H1 (cell line): ENCODE measurements around the gene CHRD. TPM values are rescaled to one million over a fixed set of nuclear protein-coding genes. Genes with fewer than 3 reads are reported as not detected.

Experiments
- CTCF ChIA-PET: fragments of 300-600 bp; sonication (Branson Sonifier 250); formaldehyde crosslinking; loops from one replicate; lab custom pipeline; 2021; ENCODE audit not compliant: partially characterized antibody; lab: Charles Lee
- POLR2A ChIA-PET: fragments of 300-600 bp; sonication (Branson Sonifier 250); formaldehyde crosslinking; loops from one replicate; lab custom pipeline; 2021; ENCODE audit warnings: inconsistent platforms; ENCODE audit not compliant: partially characterized antibody; lab: Charles Lee
- DNase-seq, 2 experiments: peaks; one replicate each; pipeline versions ENCODE4 v3.0.0 to v3.0.0-alpha.2; 2010 to 2022; ENCODE audit warnings: low spot score in 2 of 2, low read depth in 1 of 2, mixed read lengths in 1 of 2
- FAIRE-seq: peaks from 2 replicates; lab custom pipeline; 2011; peaks lifted over from hg19 to GRCh38; lab: Jason Lieb, UNC
- H2AFZ ChIP-seq: 2 replicates; pipeline ENCODE4 v1.8.1; 2012; ENCODE audit warnings: low read length, inconsistent platforms
- H2AK5ac ChIP-seq: 2 replicates; pipeline ENCODE4 v1.6.1; 2013; ENCODE audit warnings: low read depth, low read length
- H2BK120ac ChIP-seq: replicated peaks from 2 replicates; pipeline ENCODE3; 2013; ENCODE audit warnings: low read depth, low read length, inconsistent platforms
- H2BK12ac ChIP-seq: 2 replicates; pipeline ENCODE4 v1.6.1; 2013; ENCODE audit warnings: low read depth, low read length
- H2BK15ac ChIP-seq: 2 replicates; pipeline ENCODE4 v1.6.1; 2013; ENCODE audit warnings: low read length
- H2BK20ac ChIP-seq: 2 replicates; pipeline ENCODE4 v1.6.1; 2013; ENCODE audit warnings: low read length
- H2BK5ac ChIP-seq: 2 replicates; pipeline ENCODE4 v1.6.1; 2013; ENCODE audit warnings: low read depth, low read length
- H3K14ac ChIP-seq: 2 replicates; pipeline ENCODE4 v1.6.1; 2013; ENCODE audit warnings: inconsistent platforms; ENCODE audit not compliant: insufficient read length
- H3K18ac ChIP-seq: 2 replicates; pipeline ENCODE4 v1.6.1; 2013; ENCODE audit warnings: low read length; ENCODE audit errors: extremely low read depth
- H3K23ac ChIP-seq: 2 replicates; pipeline ENCODE4 v1.6.1; 2013; ENCODE audit warnings: inconsistent platforms; ENCODE audit not compliant: insufficient read length
- H3K23me2 ChIP-seq: 2 replicates; pipeline ENCODE4 v1.6.1; 2013; ENCODE audit warnings: low read depth, low read length
- H3K27ac ChIP-seq: 2 replicates; pipeline ENCODE4 v1.6.1; 2011; ENCODE audit warnings: low read depth, low read length, inconsistent platforms
- H3K27me3 ChIP-seq, 4 experiments: replicated peaks in 1 of 4; 1 replicate in 1 of 4; 2 replicates in 3 of 4; pipeline versions ENCODE4 v1.6.1 to v1.8.1; 2011 to 2013; ENCODE audit warnings: low read length in 3 of 4, mild to moderate bottlenecking in 3 of 4, inconsistent platforms in 2 of 4, mixed read lengths in 2 of 4, moderate library complexity in 1 of 4; ENCODE audit not compliant: control insufficient read depth in 3 of 4, insufficient read depth in 3 of 4; ENCODE audit errors: extremely low read depth in 1 of 4
- H3K36me3 ChIP-seq, 4 experiments: 2 replicates each; pipeline versions ENCODE4 v1.6.1 to v1.8.1; 2011 to 2013; ENCODE audit warnings: mild to moderate bottlenecking in 4 of 4, low read length in 3 of 4, moderate library complexity in 2 of 4, control low read depth in 1 of 4, inconsistent platforms in 1 of 4; ENCODE audit not compliant: insufficient read depth in 4 of 4, control insufficient read depth in 2 of 4
- H3K4ac ChIP-seq: replicated peaks from 2 replicates; pipeline ENCODE3; 2013; ENCODE audit warnings: low read length, low read depth, mixed read lengths, inconsistent platforms; ENCODE audit not compliant: insufficient read length
- H3K4me1 ChIP-seq, 4 experiments: replicated peaks in 1 of 4; 1 replicate in 1 of 4; 2 replicates in 3 of 4; pipeline versions ENCODE4 v1.6.1 to v1.8.1; 2011 to 2013; ENCODE audit warnings: low read length in 3 of 4, inconsistent platforms in 2 of 4, mixed read lengths in 1 of 4; ENCODE audit not compliant: insufficient read depth in 4 of 4, control insufficient read depth in 3 of 4
- H3K4me2 ChIP-seq, 2 experiments: 2 replicates each; pipeline versions ENCODE4 v1.6.1 to v1.8.1; 2011 to 2013; ENCODE audit warnings: low read depth in 2 of 2, low read length in 2 of 2, control low read depth in 1 of 2, inconsistent platforms in 1 of 2, mild to moderate bottlenecking in 1 of 2; ENCODE audit not compliant: insufficient read depth in 1 of 2
- H3K4me3 ChIP-seq, 4 experiments: fragments of 200-600, 300-600 bp in 1 of 4; sonication (generic), shearing (Covaris generic), sonication (Bioruptor Twin) in 1 of 4; 2 replicates each; pipeline versions ENCODE4 v1.5.1 to v1.8.1; 2011 to 2016; ENCODE audit warnings: low read length in 4 of 4, low read depth in 3 of 4, control low read depth in 2 of 4, inconsistent platforms in 2 of 4, mild to moderate bottlenecking in 2 of 4, mixed read lengths in 1 of 4, moderate library complexity in 1 of 4; ENCODE audit not compliant: insufficient read depth in 2 of 4; ENCODE audit errors: extremely low read depth in 1 of 4
- H3K56ac ChIP-seq: replicated peaks from 2 replicates; pipeline ENCODE3; 2013; ENCODE audit warnings: low read depth, mild to moderate bottlenecking, mixed read lengths, low read length, inconsistent platforms; ENCODE audit not compliant: insufficient read length
- H3K79me1 ChIP-seq: 2 replicates; pipeline ENCODE4 v1.6.1; 2013; ENCODE audit warnings: low read depth, low read length, control low read depth
- H3K79me2 ChIP-seq, 2 experiments: 2 replicates each; pipeline versions ENCODE4 v1.6.1 to v1.8.1; 2012 to 2013; ENCODE audit warnings: low read length in 2 of 2, mild to moderate bottlenecking in 2 of 2, inconsistent platforms in 1 of 2; ENCODE audit not compliant: insufficient read depth in 2 of 2, control insufficient read depth in 1 of 2
- H3K9ac ChIP-seq, 4 experiments: replicated peaks in 1 of 4; 1 replicate in 1 of 4; 2 replicates in 3 of 4; pipeline versions ENCODE4 v1.6.1 to v1.8.1; 2011 to 2013; ENCODE audit warnings: low read depth in 3 of 4, low read length in 3 of 4, control low read depth in 2 of 4, mild to moderate bottlenecking in 2 of 4, moderate library complexity in 2 of 4, inconsistent platforms in 1 of 4; ENCODE audit errors: extremely low read depth in 1 of 4
- H3K9me3 ChIP-seq, 2 experiments: 2 replicates each; pipeline versions ENCODE4 v1.6.1 to v1.8.1; 2012 to 2013; ENCODE audit warnings: mild to moderate bottlenecking in 2 of 2, moderate library complexity in 2 of 2, control low read depth in 1 of 2, inconsistent platforms in 1 of 2, low read depth in 1 of 2, low read length in 1 of 2, mixed read lengths in 1 of 2; ENCODE audit not compliant: insufficient read depth in 2 of 2
- H4K20me1 ChIP-seq, 2 experiments: replicated peaks in 1 of 2; 2 replicates each; pipeline versions ENCODE3 to v1.8.1; 2011 to 2013; ENCODE audit warnings: inconsistent platforms in 2 of 2, low read length in 2 of 2, mild to moderate bottlenecking in 1 of 2; ENCODE audit not compliant: insufficient read depth in 2 of 2, control insufficient read depth in 1 of 2
- H4K5ac ChIP-seq: 2 replicates; pipeline ENCODE4 v1.6.1; 2013; ENCODE audit warnings: low read length, low read depth, mixed read lengths, inconsistent platforms; ENCODE audit not compliant: insufficient read length
- H4K8ac ChIP-seq: 2 replicates; pipeline ENCODE4 v1.8.0; 2013; ENCODE audit warnings: mild to moderate bottlenecking, moderate library complexity, low read length, inconsistent platforms; ENCODE audit not compliant: insufficient read depth; ENCODE audit errors: extremely low read depth
- H4K91ac ChIP-seq: replicated peaks from 2 replicates; pipeline ENCODE3; 2013; ENCODE audit warnings: low read length, mixed read lengths, inconsistent platforms; ENCODE audit not compliant: insufficient read length
- BCL11A ChIP-seq, 2 experiments: IDR thresholded peaks; one replicate each; pipeline ENCODE4 v1.6.1; 2011; ENCODE audit warnings: low read depth in 2 of 2, low read length in 2 of 2, mild to moderate bottlenecking in 2 of 2
- RNF2 ChIP-seq: fragments of 200-900, 300-1000 bp; sonication (generic); IDR thresholded peaks from 2 replicates; pipeline ENCODE4 v1.7.1; 2016; ENCODE audit warnings: borderline replicate concordance, low read depth, mild to moderate bottlenecking, antibody characterized with exemption, low read length; ENCODE audit not compliant: poor library complexity, severe bottlenecking; ENCODE audit errors: missing control alignments
- SIX5 ChIP-seq: IDR thresholded peaks from 2 replicates; pipeline ENCODE4 v1.6.1; 2011; ENCODE audit warnings: mild to moderate bottlenecking, low read depth, low read length
- SRF ChIP-seq: IDR thresholded peaks from 2 replicates; pipeline ENCODE4 v1.6.1; 2011; ENCODE audit warnings: mild to moderate bottlenecking, low read depth, low read length, moderate library complexity
- ZNF274 ChIP-seq: IDR thresholded peaks from 2 replicates; pipeline ENCODE4 v1.7.0; 2012; ENCODE audit warnings: low read length, borderline replicate concordance; ENCODE audit errors: extremely low read depth
- WGBS, 2 experiments: shearing (Covaris generic) in 1 of 2; methylation state at CpG; one replicate each; pipeline versions ENCODE4 v1.1.6 to v1.1.7; 2013 to 2015; ENCODE audit warnings: low lambda C conversion rate in 2 of 2, mixed read lengths in 2 of 2, inconsistent platforms in 1 of 2, low coverage in 1 of 2, missing lambda C conversion rate in 1 of 2; ENCODE audit not compliant: insufficient replicate concordance in 2 of 2, insufficient coverage in 1 of 2, insufficient read length in 1 of 2; ENCODE audit errors: extremely low coverage in 1 of 2, missing lambda C conversion rate in 1 of 2; 5-methylcytosine and 5-hydroxymethylcytosine counted together
- polyA plus RNA-seq, 7 experiments: library from polyadenylated mRNA; depleted of rRNA in 3 of 7; stranded (reverse) in 5 of 7; unstranded in 2 of 7; fragments of >200 nt in 5 of 7; fragments of 200-250 nt in 2 of 7; gene quantifications; 1 replicate in 5 of 7; 2 replicates in 1 of 7; 4 replicates in 1 of 7; pipeline versions ENCODE4 v1.2.1 to v1.2.3, GENCODE V29; 2011 to 2013; ENCODE audit warnings: missing spikeins in 2 of 7, mixed read lengths in 2 of 7
- total RNA-seq: library from RNA; stranded (reverse); fragmentation: NEBNext Ultra II Directional; extraction: Animal tissue kit (Norgen Biotek cat#: 25700); gene quantifications from 2 replicates; pipeline ENCODE4 v1.2.1, GENCODE V29; 2021
- TF ChIP-seq, protein P1 (sequence below): IDR thresholded peaks from 2 replicates; pipeline ENCODE4 v1.6.1; 2011; ENCODE audit warnings: low read length, improper control_type of control experiment

Gene CHRD
- total and polyA plus RNA-seq, 2 of the 8 experiments (the other 6 are each of a cell fraction or from before 2014, with no cell fraction given), result 0.62 to 0.86 TPM

DNA sequence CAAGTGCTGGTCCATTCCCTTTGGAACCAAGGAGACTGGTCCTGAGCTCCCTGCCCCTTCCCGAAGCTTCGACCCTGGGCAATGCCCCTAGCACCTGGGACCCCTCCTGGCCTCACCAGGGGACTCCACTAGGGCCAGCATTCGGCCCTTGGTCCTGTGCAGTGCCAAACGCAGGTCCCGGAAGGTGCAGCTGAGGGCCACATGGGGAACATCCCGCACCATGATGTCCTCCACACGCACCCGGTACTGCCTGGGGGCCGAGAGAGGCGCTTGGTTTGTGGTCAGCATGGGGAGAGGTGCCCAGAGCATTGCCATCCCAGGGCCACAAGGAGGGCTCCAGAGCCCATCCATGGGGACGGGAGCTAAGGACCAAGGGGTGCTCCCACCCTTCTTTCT, 26.3 kb upstream of the CHRD start:
- H3K79me2 ChIP-seq, result no peaks in the 10 kb centered on the region
- TF ChIP-seq SRF, result no peak
- TF ChIP-seq SIX5, result no peak
- TF ChIP-seq BCL11A (IDR thresholded peaks at IDR 0.05; ENCODE audit: low read depth in 2 of 2, low read length in 2 of 2), result no peak
- TF ChIP-seq, protein P1, sequence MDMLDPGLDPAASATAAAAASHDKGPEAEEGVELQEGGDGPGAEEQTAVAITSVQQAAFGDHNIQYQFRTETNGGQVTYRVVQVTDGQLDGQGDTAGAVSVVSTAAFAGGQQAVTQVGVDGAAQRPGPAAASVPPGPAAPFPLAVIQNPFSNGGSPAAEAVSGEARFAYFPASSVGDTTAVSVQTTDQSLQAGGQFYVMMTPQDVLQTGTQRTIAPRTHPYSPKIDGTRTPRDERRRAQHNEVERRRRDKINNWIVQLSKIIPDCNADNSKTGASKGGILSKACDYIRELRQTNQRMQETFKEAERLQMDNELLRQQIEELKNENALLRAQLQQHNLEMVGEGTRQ, result no peak
- TF ChIP-seq ZNF274, result no peak
- no peak for TF ChIP-seq RNF2

More for the DNA sequence above, 26.3 kb upstream of the CHRD start:
- Histone ChIP-seq H4K91ac (no peak overlapping the region), H4K5ac (no peak overlapping the region), H3K27me3 (no peaks in the 10 kb centered on the region), H4K20me1 (peaks cover under 1 to 8% of the 10 kb centered on the region in 2 experiments), H3K36me3 (peaks cover 7 to 42% (median 26%) of the 10 kb centered on the region in 4 experiments; a peak in 7 of 8 replicates), H3K23me2 (no peaks in the 10 kb centered on the region), H3K4ac (no peak overlapping the region), H3K9me3 (no peaks in the 10 kb centered on the region), H3K4me1 (peaks cover 0 to 7% (median 3%) of the 10 kb centered on the region in 4 experiments; a peak in 2 of 7 replicates), H2AK5ac (no peak overlapping the region), H3K4me2 (no peak overlapping the region), H3K4me3 (no peak overlapping the region), H3K27ac (no peak overlapping the region), H3K18ac (no peak overlapping the region), H2BK5ac (no peak overlapping the region), H3K9ac (no peak overlapping the region), H2BK15ac (no peak overlapping the region), H2BK120ac (no peak overlapping the region), H3K23ac (no peak overlapping the region), H3K56ac (no peak overlapping the region), H4K8ac (no peak overlapping the region), H2AFZ (no peak overlapping the region), H2BK20ac (no peak overlapping the region), H3K79me1 (no peaks in the 10 kb centered on the region), H2BK12ac (0 out of 2 replicates have a peak overlapping the region, but pooled peaks have one; percentile 27), H3K14ac (no peak overlapping the region)
- WGBS, 2 experiments, result 90% methylated on average over 11 of the region's 11 CpGs; no CpG with 5 or more reads in 1 of the 2 experiments
- CTCF ChIA-PET, result interaction anchor here (0.5 to 6.8 kb wide), 23 partner anchors 8 to 677 kb away, joined by 3 to 49 read pairs (median 4); partner anchors contain the start of genes CLCN2, FAM131A and POLR2H
- FAIRE-seq, result no peak
- POLR2A ChIA-PET, result interaction anchor here (1.0 to 3.6 kb wide), 9 partner anchors 8 to 38 kb away, joined by 3 to 23 read pairs (median 7); partner anchors contain the start of genes CLCN2, FAM131A and POLR2H
- DNase-seq, result no peak
